H1 (cell line): ENCODE data around the gene JAG2. TPM values are rescaled to one million over a fixed set of nuclear protein-coding genes. Genes with fewer than 3 reads are reported as not detected.

Source experiments
- CTCF ChIA-PET: fragments of 300-600 bp; sonication (Branson Sonifier 250); formaldehyde crosslinking; loops from one replicate; lab custom pipeline; 2021; ENCODE audit not compliant: partially characterized antibody; lab: Charles Lee
- POLR2A ChIA-PET: fragments of 300-600 bp; sonication (Branson Sonifier 250); formaldehyde crosslinking; loops from one replicate; lab custom pipeline; 2021; ENCODE audit warnings: inconsistent platforms; ENCODE audit not compliant: partially characterized antibody; lab: Charles Lee
- DNase-seq, 2 experiments: peaks; one replicate each; pipeline versions ENCODE4 v3.0.0 to v3.0.0-alpha.2; 2010 to 2022; ENCODE audit warnings: low spot score in 2 of 2, low read depth in 1 of 2, mixed read lengths in 1 of 2
- FAIRE-seq: peaks from 2 replicates; lab custom pipeline; 2011; peaks lifted over from hg19 to GRCh38; lab: Jason Lieb, UNC
- H2AFZ ChIP-seq: 2 replicates; pipeline ENCODE4 v1.8.1; 2012; ENCODE audit warnings: low read length, inconsistent platforms
- H2AK5ac ChIP-seq: 2 replicates; pipeline ENCODE4 v1.6.1; 2013; ENCODE audit warnings: low read depth, low read length
- H2BK120ac ChIP-seq: replicated peaks from 2 replicates; pipeline ENCODE3; 2013; ENCODE audit warnings: low read depth, low read length, inconsistent platforms
- H2BK12ac ChIP-seq: 2 replicates; pipeline ENCODE4 v1.6.1; 2013; ENCODE audit warnings: low read depth, low read length
- H2BK15ac ChIP-seq: 2 replicates; pipeline ENCODE4 v1.6.1; 2013; ENCODE audit warnings: low read length
- H2BK20ac ChIP-seq: 2 replicates; pipeline ENCODE4 v1.6.1; 2013; ENCODE audit warnings: low read length
- H2BK5ac ChIP-seq: 2 replicates; pipeline ENCODE4 v1.6.1; 2013; ENCODE audit warnings: low read depth, low read length
- H3K14ac ChIP-seq: 2 replicates; pipeline ENCODE4 v1.6.1; 2013; ENCODE audit warnings: inconsistent platforms; ENCODE audit not compliant: insufficient read length
- H3K18ac ChIP-seq: 2 replicates; pipeline ENCODE4 v1.6.1; 2013; ENCODE audit warnings: low read length; ENCODE audit errors: extremely low read depth
- H3K23ac ChIP-seq: 2 replicates; pipeline ENCODE4 v1.6.1; 2013; ENCODE audit warnings: inconsistent platforms; ENCODE audit not compliant: insufficient read length
- H3K23me2 ChIP-seq: 2 replicates; pipeline ENCODE4 v1.6.1; 2013; ENCODE audit warnings: low read depth, low read length
- H3K27ac ChIP-seq: 2 replicates; pipeline ENCODE4 v1.6.1; 2011; ENCODE audit warnings: low read depth, low read length, inconsistent platforms
- H3K27me3 ChIP-seq, 4 experiments: replicated peaks in 1 of 4; 1 replicate in 1 of 4; 2 replicates in 3 of 4; pipeline versions ENCODE4 v1.6.1 to v1.8.1; 2011 to 2013; ENCODE audit warnings: low read length in 3 of 4, mild to moderate bottlenecking in 3 of 4, inconsistent platforms in 2 of 4, mixed read lengths in 2 of 4, moderate library complexity in 1 of 4; ENCODE audit not compliant: control insufficient read depth in 3 of 4, insufficient read depth in 3 of 4; ENCODE audit errors: extremely low read depth in 1 of 4
- H3K36me3 ChIP-seq, 4 experiments: 2 replicates each; pipeline versions ENCODE4 v1.6.1 to v1.8.1; 2011 to 2013; ENCODE audit warnings: mild to moderate bottlenecking in 4 of 4, low read length in 3 of 4, moderate library complexity in 2 of 4, control low read depth in 1 of 4, inconsistent platforms in 1 of 4; ENCODE audit not compliant: insufficient read depth in 4 of 4, control insufficient read depth in 2 of 4
- H3K4ac ChIP-seq: replicated peaks from 2 replicates; pipeline ENCODE3; 2013; ENCODE audit warnings: low read length, low read depth, mixed read lengths, inconsistent platforms; ENCODE audit not compliant: insufficient read length
- H3K4me1 ChIP-seq, 4 experiments: replicated peaks in 1 of 4; 1 replicate in 1 of 4; 2 replicates in 3 of 4; pipeline versions ENCODE4 v1.6.1 to v1.8.1; 2011 to 2013; ENCODE audit warnings: low read length in 3 of 4, inconsistent platforms in 2 of 4, mixed read lengths in 1 of 4; ENCODE audit not compliant: insufficient read depth in 4 of 4, control insufficient read depth in 3 of 4
- H3K4me2 ChIP-seq, 2 experiments: 2 replicates each; pipeline versions ENCODE4 v1.6.1 to v1.8.1; 2011 to 2013; ENCODE audit warnings: low read depth in 2 of 2, low read length in 2 of 2, control low read depth in 1 of 2, inconsistent platforms in 1 of 2, mild to moderate bottlenecking in 1 of 2; ENCODE audit not compliant: insufficient read depth in 1 of 2
- H3K4me3 ChIP-seq, 4 experiments: fragments of 200-600, 300-600 bp in 1 of 4; sonication (generic), shearing (Covaris generic), sonication (Bioruptor Twin) in 1 of 4; 2 replicates each; pipeline versions ENCODE4 v1.5.1 to v1.8.1; 2011 to 2016; ENCODE audit warnings: low read length in 4 of 4, low read depth in 3 of 4, control low read depth in 2 of 4, inconsistent platforms in 2 of 4, mild to moderate bottlenecking in 2 of 4, mixed read lengths in 1 of 4, moderate library complexity in 1 of 4; ENCODE audit not compliant: insufficient read depth in 2 of 4; ENCODE audit errors: extremely low read depth in 1 of 4
- H3K56ac ChIP-seq: replicated peaks from 2 replicates; pipeline ENCODE3; 2013; ENCODE audit warnings: low read depth, mild to moderate bottlenecking, mixed read lengths, low read length, inconsistent platforms; ENCODE audit not compliant: insufficient read length
- H3K79me1 ChIP-seq: 2 replicates; pipeline ENCODE4 v1.6.1; 2013; ENCODE audit warnings: low read depth, low read length, control low read depth
- H3K79me2 ChIP-seq, 2 experiments: 2 replicates each; pipeline versions ENCODE4 v1.6.1 to v1.8.1; 2012 to 2013; ENCODE audit warnings: low read length in 2 of 2, mild to moderate bottlenecking in 2 of 2, inconsistent platforms in 1 of 2; ENCODE audit not compliant: insufficient read depth in 2 of 2, control insufficient read depth in 1 of 2
- H3K9ac ChIP-seq, 4 experiments: replicated peaks in 1 of 4; 1 replicate in 1 of 4; 2 replicates in 3 of 4; pipeline versions ENCODE4 v1.6.1 to v1.8.1; 2011 to 2013; ENCODE audit warnings: low read depth in 3 of 4, low read length in 3 of 4, control low read depth in 2 of 4, mild to moderate bottlenecking in 2 of 4, moderate library complexity in 2 of 4, inconsistent platforms in 1 of 4; ENCODE audit errors: extremely low read depth in 1 of 4
- H3K9me3 ChIP-seq, 2 experiments: 2 replicates each; pipeline versions ENCODE4 v1.6.1 to v1.8.1; 2012 to 2013; ENCODE audit warnings: mild to moderate bottlenecking in 2 of 2, moderate library complexity in 2 of 2, control low read depth in 1 of 2, inconsistent platforms in 1 of 2, low read depth in 1 of 2, low read length in 1 of 2, mixed read lengths in 1 of 2; ENCODE audit not compliant: insufficient read depth in 2 of 2
- H4K20me1 ChIP-seq, 2 experiments: replicated peaks in 1 of 2; 2 replicates each; pipeline versions ENCODE3 to v1.8.1; 2011 to 2013; ENCODE audit warnings: inconsistent platforms in 2 of 2, low read length in 2 of 2, mild to moderate bottlenecking in 1 of 2; ENCODE audit not compliant: insufficient read depth in 2 of 2, control insufficient read depth in 1 of 2
- H4K5ac ChIP-seq: 2 replicates; pipeline ENCODE4 v1.6.1; 2013; ENCODE audit warnings: low read length, low read depth, mixed read lengths, inconsistent platforms; ENCODE audit not compliant: insufficient read length
- H4K8ac ChIP-seq: 2 replicates; pipeline ENCODE4 v1.8.0; 2013; ENCODE audit warnings: mild to moderate bottlenecking, moderate library complexity, low read length, inconsistent platforms; ENCODE audit not compliant: insufficient read depth; ENCODE audit errors: extremely low read depth
- H4K91ac ChIP-seq: replicated peaks from 2 replicates; pipeline ENCODE3; 2013; ENCODE audit warnings: low read length, mixed read lengths, inconsistent platforms; ENCODE audit not compliant: insufficient read length
- BRCA1 ChIP-seq: IDR thresholded peaks from 2 replicates; pipeline ENCODE4 v1.6.1; 2012; ENCODE audit warnings: low read depth, low read length, improper control_type of control experiment
- CBX5 ChIP-seq: fragments of 300-800, 300-1000 bp; sonication (generic); IDR thresholded peaks from 2 replicates; pipeline ENCODE4 v1.7.1; 2016; ENCODE audit warnings: antibody characterized with exemption, low read length, low read depth
- CEBPB ChIP-seq: IDR thresholded peaks from 2 replicates; pipeline ENCODE4 v1.6.1; 2012; ENCODE audit warnings: low read depth, low read length
- HDAC2 ChIP-seq, 2 experiments: fragments of 300-600 bp in 1 of 2; sonication (generic) in 1 of 2; IDR thresholded peaks; 2 replicates each; pipeline ENCODE4 v1.6.1; 2011 to 2012; ENCODE audit warnings: low read depth in 2 of 2, low read length in 2 of 2, mild to moderate bottlenecking in 2 of 2, moderate library complexity in 2 of 2, borderline replicate concordance in 1 of 2, inconsistent platforms in 1 of 2
- NRF1 ChIP-seq: IDR thresholded peaks from 2 replicates; pipeline ENCODE4 v1.6.1; 2011; ENCODE audit warnings: mild to moderate bottlenecking, low read depth, low read length, improper control_type of control experiment
- POLR2A ChIP-seq, 2 experiments: IDR thresholded peaks; 1 replicate in 1 of 2; 2 replicates in 1 of 2; pipeline ENCODE4 v1.6.1; 2011; ENCODE audit warnings: low read depth in 2 of 2, low read length in 2 of 2, mild to moderate bottlenecking in 2 of 2; ENCODE audit errors: control extremely low read depth in 1 of 2
- RBBP5 ChIP-seq: IDR thresholded peaks from 2 replicates; pipeline ENCODE4 v1.7.1; 2012; ENCODE audit warnings: low read depth, mild to moderate bottlenecking, inconsistent platforms, low read length, moderate library complexity, borderline replicate concordance
- SIN3A ChIP-seq, 2 experiments: IDR thresholded peaks in 1 of 2; conservative IDR thresholded peaks in 1 of 2; 2 replicates each; pipeline ENCODE4 v1.6.1; 2011 to 2012; ENCODE audit warnings: low read length in 2 of 2, improper control_type of control experiment in 1 of 2, low read depth in 1 of 2, mild to moderate bottlenecking in 1 of 2
- SIX5 ChIP-seq: IDR thresholded peaks from 2 replicates; pipeline ENCODE4 v1.6.1; 2011; ENCODE audit warnings: mild to moderate bottlenecking, low read depth, low read length
- SP1 ChIP-seq: IDR thresholded peaks from 2 replicates; pipeline ENCODE4 v1.6.1; 2011; ENCODE audit warnings: low read depth, low read length
- SP2 ChIP-seq: IDR thresholded peaks from 2 replicates; pipeline ENCODE4 v1.6.1; 2012; ENCODE audit warnings: mild to moderate bottlenecking, low read length, inconsistent platforms
- TAF1 ChIP-seq: IDR thresholded peaks from 2 replicates; pipeline ENCODE4 v1.6.1; 2011; ENCODE audit warnings: mild to moderate bottlenecking, low read depth, low read length
- YY1 ChIP-seq: IDR thresholded peaks from 2 replicates; pipeline ENCODE4 v1.6.1; 2011; ENCODE audit warnings: low read depth, mild to moderate bottlenecking, low read length
- ZNF274 ChIP-seq: IDR thresholded peaks from 2 replicates; pipeline ENCODE4 v1.7.0; 2012; ENCODE audit warnings: low read length, borderline replicate concordance; ENCODE audit errors: extremely low read depth
- WGBS, 2 experiments: shearing (Covaris generic) in 1 of 2; methylation state at CpG; one replicate each; pipeline versions ENCODE4 v1.1.6 to v1.1.7; 2013 to 2015; ENCODE audit warnings: low lambda C conversion rate in 2 of 2, mixed read lengths in 2 of 2, inconsistent platforms in 1 of 2, low coverage in 1 of 2, missing lambda C conversion rate in 1 of 2; ENCODE audit not compliant: insufficient replicate concordance in 2 of 2, insufficient coverage in 1 of 2, insufficient read length in 1 of 2; ENCODE audit errors: extremely low coverage in 1 of 2, missing lambda C conversion rate in 1 of 2; 5-methylcytosine and 5-hydroxymethylcytosine counted together
- polyA plus RNA-seq, 7 experiments: library from polyadenylated mRNA; depleted of rRNA in 3 of 7; stranded (reverse) in 5 of 7; unstranded in 2 of 7; fragments of >200 nt in 5 of 7; fragments of 200-250 nt in 2 of 7; gene quantifications; 1 replicate in 5 of 7; 2 replicates in 1 of 7; 4 replicates in 1 of 7; pipeline versions ENCODE4 v1.2.1 to v1.2.3, GENCODE V29; 2011 to 2013; ENCODE audit warnings: missing spikeins in 2 of 7, mixed read lengths in 2 of 7
- total RNA-seq: library from RNA; stranded (reverse); fragmentation: NEBNext Ultra II Directional; extraction: Animal tissue kit (Norgen Biotek cat#: 25700); gene quantifications from 2 replicates; pipeline ENCODE4 v1.2.1, GENCODE V29; 2021

JAG2 gene
- total and polyA plus RNA-seq, 2 of the 8 experiments (the other 6 are each of a cell fraction or from before 2014, with no cell fraction given), result 2.8 to 6.2 TPM

- Histone ChIP-seq H3K23me2 (peaks cover 3% of the 10 kb centered on the region; the same call in 1 of the 2 replicates), H3K18ac (no peak overlapping the region), H3K56ac (no peak overlapping the region), H4K8ac (no peak overlapping the region), H3K79me1 (no peaks in the 10 kb centered on the region; the same call in 1 of the 2 replicates), H2BK20ac (no peak overlapping the region), H3K23ac (no peak overlapping the region), H4K5ac (no peak overlapping the region), H4K20me1 (peaks cover 5 to 12% of the 10 kb centered on the region in 2 experiments), H2BK12ac (no peak overlapping the region), H3K4me1 (peaks cover 0 to 4% (median 1%) of the 10 kb centered on the region in 4 experiments; a peak in 1 of 7 replicates), H3K27ac (no peak overlapping the region), H2AFZ (no peak overlapping the region), H2AK5ac (no peak overlapping the region), H3K9ac (no peak overlapping the region), H4K91ac (no peak overlapping the region), H2BK15ac (no peak overlapping the region), H3K4me2 (no peak overlapping the region), H3K79me2 (no peaks in the 10 kb centered on the region), H3K36me3 (no peaks in the 10 kb centered on the region), H2BK5ac (no peak overlapping the region), H3K14ac (no peak overlapping the region), H3K4ac (no peak overlapping the region), H2BK120ac (no peak overlapping the region), H3K27me3 (peaks cover 0 to 3% (median 0%) of the 10 kb centered on the region in 4 experiments; a peak in 3 of 7 replicates), H3K9me3 (no peaks in the 10 kb centered on the region), H3K4me3 (no peak overlapping the region)
- FAIRE-seq (no peak), DNase-seq (no peak)
- 87% methylated on average over 13 of the region's 15 CpGs; no CpG with 5 or more reads in 1 of the 2 experiments for WGBS, 2 experiments
- TF ChIP-seq SP2 (no peak), CBX5 (no peak), BRCA1 (no peak), HDAC2 (IDR thresholded peaks at IDR 0.05; ENCODE audit: borderline replicate concordance in 1 of 2, low read depth in 2 of 2, low read length in 2 of 2) (no peak), NRF1 (no peak), SIN3A (conservative IDR thresholded peaks at IDR 0.05 in 1 of 2, IDR thresholded peaks at IDR 0.05 in 1 of 2; ENCODE audit: low read depth in 1 of 2, low read length in 2 of 2) (no peak), POLR2A (IDR thresholded peaks at IDR 0.05; ENCODE audit: control extremely low read depth in 1 of 2, low read depth in 2 of 2, low read length in 2 of 2) (no peak), ZNF274 (no peak), YY1 (no peak), TAF1 (no peak), SIX5 (no peak), RBBP5 (no peak), CEBPB (no peak), SP1 (no peak)
- ChIA-PET CTCF (interaction anchor here (1.0 to 1.6 kb wide), 4 partner anchors 13 to 306 kb away, joined by 3 to 6 read pairs (median 4); no protein-coding TSS in a partner anchor), POLR2A (interaction anchor here (0.6 kb wide), 1 partner anchor 17 kb away, joined by 3 read pairs; no protein-coding TSS in a partner anchor)
These were observed 7.9 kb upstream of the JAG2 start for GRCh38 chr14:105176513-105176912.
